ENCODE data around the gene NADK.
"Not testable (repeated sequence)": the region's sequence is repeated elsewhere in the genome, so short reads cannot be mapped to it uniquely, and the experiment has no call there.

Gene NADK

GRCh38 chr1:1753607-1754005, 24.7 kb downstream of the NADK start:
- no peak for DNase-seq (ENCODE audit: low read depth)
- no peak overlapping the region for H3K4me3 ChIP-seq (ENCODE audit: low read depth, low read length)

DNA sequence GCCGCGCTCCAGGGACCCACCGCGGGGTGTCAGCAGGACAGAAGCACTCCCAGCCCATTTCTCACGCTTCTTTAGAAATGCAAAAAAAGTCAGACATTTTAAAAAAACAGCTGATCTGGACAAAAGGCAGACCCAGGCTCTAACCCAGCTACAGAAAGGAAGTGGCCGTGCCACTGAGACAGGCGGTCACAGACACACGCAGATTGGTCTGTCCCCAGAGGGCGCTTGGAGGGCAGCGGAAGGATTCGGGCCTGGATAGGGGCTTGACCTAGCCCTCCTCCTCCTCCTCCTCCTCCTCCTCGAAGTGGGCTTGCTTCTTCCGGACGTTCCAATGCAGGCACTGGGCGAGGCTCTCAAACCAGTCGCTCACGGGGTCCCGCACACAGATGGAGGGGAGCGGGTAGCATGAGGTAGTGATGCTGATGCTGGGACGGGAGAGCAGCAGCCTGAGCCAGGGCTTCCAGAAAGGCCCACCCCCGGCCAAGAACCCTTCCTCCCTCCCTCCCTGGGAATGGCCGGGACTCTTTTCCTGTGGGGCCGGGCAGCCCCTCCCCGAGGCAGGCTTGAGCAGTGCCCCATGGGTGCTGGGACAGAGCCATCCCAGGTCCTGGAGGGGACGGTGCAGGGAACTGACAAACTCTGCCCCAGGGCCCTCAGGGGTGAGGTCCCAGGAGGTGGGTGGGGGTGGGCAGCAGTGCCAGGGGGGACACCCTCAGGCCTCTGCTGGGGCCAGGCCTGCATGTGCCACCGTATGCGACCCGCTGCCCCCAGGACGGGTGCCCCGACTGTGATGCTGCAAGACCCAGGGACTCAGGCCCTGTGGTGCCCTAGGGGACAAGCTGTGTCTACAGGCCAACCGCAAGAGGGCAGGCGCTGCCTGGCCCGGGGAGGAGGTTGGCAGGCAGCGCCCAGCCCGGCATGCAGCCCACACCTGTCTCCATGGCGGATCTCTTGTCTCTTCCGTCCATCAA, 25.3 kb downstream of the NADK start:
- H3K4me3 ChIP-seq (ENCODE audit: low read depth, low read length), result no peak overlapping the region
- TF ChIP-seq, protein P1, sequence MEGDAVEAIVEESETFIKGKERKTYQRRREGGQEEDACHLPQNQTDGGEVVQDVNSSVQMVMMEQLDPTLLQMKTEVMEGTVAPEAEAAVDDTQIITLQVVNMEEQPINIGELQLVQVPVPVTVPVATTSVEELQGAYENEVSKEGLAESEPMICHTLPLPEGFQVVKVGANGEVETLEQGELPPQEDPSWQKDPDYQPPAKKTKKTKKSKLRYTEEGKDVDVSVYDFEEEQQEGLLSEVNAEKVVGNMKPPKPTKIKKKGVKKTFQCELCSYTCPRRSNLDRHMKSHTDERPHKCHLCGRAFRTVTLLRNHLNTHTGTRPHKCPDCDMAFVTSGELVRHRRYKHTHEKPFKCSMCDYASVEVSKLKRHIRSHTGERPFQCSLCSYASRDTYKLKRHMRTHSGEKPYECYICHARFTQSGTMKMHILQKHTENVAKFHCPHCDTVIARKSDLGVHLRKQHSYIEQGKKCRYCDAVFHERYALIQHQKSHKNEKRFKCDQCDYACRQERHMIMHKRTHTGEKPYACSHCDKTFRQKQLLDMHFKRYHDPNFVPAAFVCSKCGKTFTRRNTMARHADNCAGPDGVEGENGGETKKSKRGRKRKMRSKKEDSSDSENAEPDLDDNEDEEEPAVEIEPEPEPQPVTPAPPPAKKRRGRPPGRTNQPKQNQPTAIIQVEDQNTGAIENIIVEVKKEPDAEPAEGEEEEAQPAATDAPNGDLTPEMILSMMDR (IDR thresholded peaks at IDR 0.05; ENCODE audit: low read depth, low read length, missing control alignments), result no peak
- DNase-seq (ENCODE audit: low read depth), result no peak

More at GRCh38 chr1:1753607-1754005, 24.7 kb downstream of the NADK start:
- TF ChIP-seq, protein P1 (IDR thresholded peaks at IDR 0.05; ENCODE audit: low read depth, low read length, missing control alignments), result no peak

- no peak overlapping the region for H3K4me3 ChIP-seq (ENCODE audit: low read depth, low read length)
- no peak for DNase-seq (ENCODE audit: low read depth)
- TF ChIP-seq, protein P1 (IDR thresholded peaks at IDR 0.05; ENCODE audit: low read depth, low read length, missing control alignments), result no peak
These were observed 26.1 kb downstream of the NADK start for GRCh38 chr1:1752190-1752589.

- DNase-seq (ENCODE audit: low read depth); H3K4me3 ChIP-seq (ENCODE audit: low read depth, low read length): not testable (repeated sequence)
These were observed 28.3 kb downstream of the NADK start for GRCh38 chr1:1749941-1750340.

DNA sequence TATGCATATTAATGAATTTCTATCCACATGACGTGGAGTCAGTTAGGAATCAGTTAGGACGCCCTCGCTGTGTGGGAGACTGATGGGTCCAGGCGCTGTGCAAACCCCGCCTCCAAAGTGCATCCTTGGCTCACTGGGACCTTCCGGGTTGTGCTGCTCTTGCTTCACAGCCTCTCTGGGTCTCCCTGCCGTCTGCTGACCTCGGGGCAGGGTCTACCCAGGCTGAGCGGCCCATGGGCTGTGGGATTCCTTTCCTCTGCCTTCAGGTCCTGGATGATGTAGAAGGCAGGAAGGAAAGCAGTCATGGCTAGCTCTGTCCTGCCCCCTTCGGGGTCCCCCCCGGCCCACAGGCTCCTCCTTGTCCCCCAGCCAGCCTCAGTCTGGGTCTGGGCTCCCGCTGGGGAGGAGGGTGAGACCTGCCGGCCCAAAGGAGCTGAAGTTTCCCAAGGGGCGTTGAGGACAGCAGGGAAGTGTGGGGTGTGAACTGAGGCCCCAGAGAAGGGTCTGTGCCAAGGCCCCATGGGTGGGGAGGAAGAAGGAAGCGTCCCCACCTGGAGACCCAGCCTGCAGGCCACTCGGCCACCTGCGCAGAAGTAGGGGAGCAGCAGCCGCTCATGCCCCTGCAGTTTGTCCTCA, 29.5 kb downstream of the NADK start:
- H3K4me3 ChIP-seq (ENCODE audit: low read depth, low read length), result no peak overlapping the region
- TF ChIP-seq, protein P1 (IDR thresholded peaks at IDR 0.05; ENCODE audit: low read depth, low read length, missing control alignments), result no peak
- DNase-seq (ENCODE audit: low read depth), result no peak

GRCh38 chr1:1746566-1746909, 31.7 kb downstream of the NADK start:
- not testable (repeated sequence) for H3K4me3 ChIP-seq (ENCODE audit: low read depth, low read length); DNase-seq (ENCODE audit: low read depth)

- DNase-seq (ENCODE audit: low read depth), result peak; percentile 44
- peak overlapping the region; percentile 54 for H3K4me3 ChIP-seq (ENCODE audit: low read depth, low read length)
These were observed 32.4 kb downstream of the NADK start for GRCh38 chr1:1745651-1746565.

DNA sequence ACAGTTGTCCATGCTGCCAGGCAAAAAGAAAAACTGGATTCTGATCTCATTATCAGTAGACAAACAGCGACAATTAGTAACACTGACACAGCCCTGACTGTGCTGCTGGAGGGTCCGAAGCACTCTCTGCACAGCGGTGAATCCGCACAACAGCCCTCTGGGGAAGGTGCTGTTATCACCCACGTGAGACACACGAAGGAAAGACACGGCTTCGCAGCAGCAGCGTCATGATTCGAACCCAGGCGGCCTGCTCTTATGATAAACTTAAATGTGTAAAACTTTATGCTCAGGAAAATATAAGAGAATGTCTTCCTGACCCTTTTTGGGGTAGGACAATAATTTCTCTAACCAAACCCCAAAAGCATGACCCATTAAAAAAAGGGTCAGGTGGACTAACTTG, 35.7 kb downstream of the NADK start:
- DNase-seq (ENCODE audit: low read depth); H3K4me3 ChIP-seq (ENCODE audit: low read depth, low read length): not testable (repeated sequence)

DNA sequence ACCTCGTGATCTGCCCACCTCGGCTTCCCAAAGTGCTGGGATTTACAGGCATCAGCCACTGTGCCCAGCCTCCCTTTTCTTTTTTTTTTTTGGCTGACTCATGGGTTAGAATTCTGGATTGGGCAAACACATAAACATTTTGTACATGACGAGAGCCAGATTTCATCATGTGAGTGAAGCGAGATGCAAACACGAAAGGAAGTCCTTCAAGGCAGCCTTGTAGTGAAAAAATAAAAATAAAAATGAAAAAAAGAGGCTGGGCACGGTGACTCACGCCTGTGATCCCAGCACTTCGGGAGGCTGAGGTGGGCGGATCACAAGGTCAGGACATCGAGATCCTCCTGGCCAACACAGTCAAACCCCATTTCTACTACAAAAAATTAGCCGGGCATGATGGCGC, 37.3 kb downstream of the NADK start:
- DNase-seq (ENCODE audit: low read depth), result not testable (repeated sequence)

GRCh38 chr1:1738799-1739337, 39.4 kb downstream of the NADK start:
- not testable (repeated sequence) for DNase-seq (ENCODE audit: low read depth); H3K4me3 ChIP-seq (ENCODE audit: low read depth, low read length)

More for the DNA sequence above, 37.3 kb downstream of the NADK start:
- not testable (repeated sequence) for H3K4me3 ChIP-seq (ENCODE audit: low read depth, low read length)

- DNase-seq (ENCODE audit: low read depth); H3K4me3 ChIP-seq (ENCODE audit: low read depth, low read length): not testable (repeated sequence)
These were observed 40.3 kb downstream of the NADK start for GRCh38 chr1:1737675-1738590.
